PC-3 (cell line): ENCODE data around the gene MDFIC.

ENCODE experiments used
- EZH2 ChIP-seq: fragments of 300-600 bp; sonication (generic); IDR thresholded peaks from one replicate; pipeline ENCODE4 v1.6.1; 2017; ENCODE audit warnings: antibody characterized with exemption, mild to moderate bottlenecking, low read length; ENCODE audit not compliant: unreplicated experiment
- TF ChIP-seq, protein P1 (sequence below): fragments of 300-600 bp; sonication (generic); conservative IDR thresholded peaks from 2 replicates; pipeline ENCODE4 v1.5.1; 2017; ENCODE audit warnings: antibody characterized with exemption, low read depth, mild to moderate bottlenecking, low read length

- no peak for TF ChIP-seq EZH2
- TF ChIP-seq, protein P1, sequence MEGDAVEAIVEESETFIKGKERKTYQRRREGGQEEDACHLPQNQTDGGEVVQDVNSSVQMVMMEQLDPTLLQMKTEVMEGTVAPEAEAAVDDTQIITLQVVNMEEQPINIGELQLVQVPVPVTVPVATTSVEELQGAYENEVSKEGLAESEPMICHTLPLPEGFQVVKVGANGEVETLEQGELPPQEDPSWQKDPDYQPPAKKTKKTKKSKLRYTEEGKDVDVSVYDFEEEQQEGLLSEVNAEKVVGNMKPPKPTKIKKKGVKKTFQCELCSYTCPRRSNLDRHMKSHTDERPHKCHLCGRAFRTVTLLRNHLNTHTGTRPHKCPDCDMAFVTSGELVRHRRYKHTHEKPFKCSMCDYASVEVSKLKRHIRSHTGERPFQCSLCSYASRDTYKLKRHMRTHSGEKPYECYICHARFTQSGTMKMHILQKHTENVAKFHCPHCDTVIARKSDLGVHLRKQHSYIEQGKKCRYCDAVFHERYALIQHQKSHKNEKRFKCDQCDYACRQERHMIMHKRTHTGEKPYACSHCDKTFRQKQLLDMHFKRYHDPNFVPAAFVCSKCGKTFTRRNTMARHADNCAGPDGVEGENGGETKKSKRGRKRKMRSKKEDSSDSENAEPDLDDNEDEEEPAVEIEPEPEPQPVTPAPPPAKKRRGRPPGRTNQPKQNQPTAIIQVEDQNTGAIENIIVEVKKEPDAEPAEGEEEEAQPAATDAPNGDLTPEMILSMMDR: no peak
These were observed 112.6 kb downstream of the MDFIC start for GRCh38 chr7:115034515-115034914.
